Fibroblast of skin of abdomen (primary cell): ENCODE data around the gene GPC6.

Source experiments
- DNase-seq: peaks from one replicate; pipeline ENCODE4 v3.0.0-alpha.2; 2013

GPC6 gene

DNA sequence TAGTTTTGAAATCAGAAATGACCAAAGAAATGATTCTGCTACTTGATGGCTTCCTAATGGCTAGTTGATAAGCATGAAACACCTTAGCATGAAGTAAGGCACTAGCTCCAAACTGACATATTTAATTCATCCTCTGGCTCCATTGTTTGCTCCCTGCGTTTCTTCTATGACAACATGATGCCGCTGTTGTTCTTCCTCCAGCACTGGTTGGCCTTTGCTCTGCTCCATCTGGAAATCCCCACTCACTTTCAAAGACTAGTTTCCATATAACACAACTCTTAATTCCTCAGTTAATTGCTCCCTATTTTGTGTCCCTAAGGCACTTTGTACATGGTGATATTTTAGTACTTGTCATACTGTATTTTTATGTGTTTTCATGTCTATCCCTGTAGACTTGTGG, 151.6 kb downstream of the GPC6 start:
- no peak for DNase-seq

DNA sequence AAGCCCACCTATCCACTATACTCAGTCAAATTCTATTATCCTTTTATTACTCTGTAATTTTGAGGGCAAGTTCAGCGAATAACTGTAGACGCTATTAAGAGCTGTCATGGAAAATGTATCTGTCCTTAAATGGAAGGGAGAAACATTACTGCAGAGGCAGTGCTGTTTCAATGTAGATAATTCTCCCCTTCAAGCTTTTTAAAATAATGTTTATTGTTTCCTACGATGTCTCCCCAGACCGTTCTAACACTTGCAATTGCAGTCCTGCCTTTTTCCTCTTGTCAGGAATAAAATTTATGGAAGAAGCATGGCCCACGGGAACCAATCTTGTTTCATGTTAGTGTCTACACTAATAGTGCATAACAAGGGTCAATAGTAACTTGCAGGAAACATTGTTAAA, 159.5 kb downstream of the GPC6 start:
- no peak for DNase-seq

DNA sequence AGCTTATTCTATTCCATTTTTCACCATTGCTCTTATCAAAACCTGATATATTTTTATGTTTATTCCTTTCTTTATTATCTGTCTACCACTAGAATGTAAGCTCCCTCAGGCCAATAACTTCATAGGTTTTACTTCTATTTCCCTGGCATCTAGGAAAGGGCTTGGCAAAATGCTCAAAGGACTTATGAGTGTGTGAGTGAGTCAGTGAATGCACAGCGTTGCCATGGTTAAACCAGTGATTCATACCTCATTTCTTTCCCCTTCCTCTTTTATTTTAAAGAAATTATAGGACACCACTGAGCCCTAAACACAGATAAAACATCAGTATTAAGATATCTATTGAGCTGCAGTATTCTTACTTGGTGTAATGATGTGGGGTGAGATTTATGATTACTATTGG, 162.1 kb downstream of the GPC6 start:
- DNase-seq: peak; percentile 67

- DNase-seq: no peak
Measured at GRCh38 chr13:93397619-93398018, 171.0 kb downstream of the GPC6 start.

- peak; percentile 58 for DNase-seq
Measured at GRCh38 chr13:93398167-93399035, 171.8 kb downstream of the GPC6 start.

DNA sequence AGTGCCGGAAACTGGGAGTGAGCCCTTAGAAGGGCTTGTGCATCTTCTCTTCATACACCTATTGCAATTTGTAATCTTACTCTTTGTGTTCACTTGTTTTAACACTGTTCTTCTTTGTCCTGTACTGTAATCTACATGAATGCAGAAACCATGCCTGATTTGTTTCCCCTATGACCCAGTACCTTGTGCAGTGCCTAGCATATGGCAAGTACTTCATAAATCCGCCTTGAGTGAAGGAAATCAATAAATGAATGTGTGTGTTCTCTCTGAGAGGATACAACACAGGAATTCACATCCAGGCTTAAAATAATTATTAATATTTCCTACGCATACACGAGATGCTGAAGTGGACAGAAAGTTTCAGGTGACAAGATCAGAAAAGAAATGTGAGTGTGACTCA, 172.6 kb downstream of the GPC6 start:
- DNase-seq: no peak

DNA sequence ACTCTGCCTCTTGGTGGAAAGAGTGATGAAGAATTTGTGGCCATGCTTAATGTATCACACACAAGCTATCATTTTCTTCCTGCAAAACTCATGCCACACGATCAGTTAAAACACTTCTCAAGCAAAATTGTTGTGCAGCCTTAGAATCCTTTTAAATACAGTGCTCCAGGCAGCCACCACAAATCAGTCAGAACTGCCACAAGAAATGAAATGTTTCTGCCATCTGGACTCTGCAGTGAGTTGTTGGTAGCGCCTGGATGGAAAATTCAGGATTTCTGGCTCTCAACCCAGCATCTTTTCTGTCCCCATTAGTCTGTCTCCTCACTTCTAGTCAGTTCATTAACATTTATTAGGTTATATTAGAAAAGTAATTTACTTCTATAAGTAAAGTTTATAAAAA, 179.5 kb downstream of the GPC6 start:
- DNase-seq: no peak

DNA sequence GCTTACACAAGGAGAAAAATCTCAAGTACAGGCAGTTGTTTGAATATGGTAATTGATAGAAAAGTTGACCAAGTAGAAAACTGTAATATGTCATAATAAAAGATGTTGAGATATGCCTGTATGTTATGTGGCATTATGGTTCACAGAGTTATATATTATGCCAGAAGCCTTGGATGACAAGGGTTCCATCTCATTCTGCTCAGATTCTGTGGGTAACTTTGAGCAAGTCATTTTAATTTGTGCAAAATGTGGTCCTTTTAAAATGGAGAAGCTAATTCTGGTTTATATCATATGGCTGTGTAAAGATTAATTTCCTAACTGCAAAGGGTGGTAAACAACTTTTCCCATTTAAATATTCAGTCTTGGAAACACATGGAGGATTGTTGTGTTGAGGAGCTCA, 180.9 kb downstream of the GPC6 start:
- no peak for DNase-seq

DNA sequence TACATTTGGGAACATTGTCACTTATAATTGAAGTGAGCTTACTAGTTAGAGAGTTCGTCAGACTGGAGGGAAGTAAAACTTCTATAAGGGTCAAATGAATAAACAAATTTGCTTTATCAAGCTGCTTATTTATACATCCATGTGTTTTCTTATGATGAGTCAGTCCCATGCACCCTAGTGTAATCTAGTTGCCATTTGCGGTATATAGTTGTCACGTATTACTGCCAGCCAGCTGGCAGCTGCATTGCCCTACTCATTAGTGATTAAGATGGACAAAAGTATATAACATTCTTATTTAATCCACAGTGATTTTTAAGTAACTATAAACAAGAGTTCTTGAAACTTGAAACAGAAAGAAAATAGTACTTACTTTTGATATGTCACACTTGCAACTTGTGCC, 182.4 kb downstream of the GPC6 start:
- DNase-seq: no peak

DNA sequence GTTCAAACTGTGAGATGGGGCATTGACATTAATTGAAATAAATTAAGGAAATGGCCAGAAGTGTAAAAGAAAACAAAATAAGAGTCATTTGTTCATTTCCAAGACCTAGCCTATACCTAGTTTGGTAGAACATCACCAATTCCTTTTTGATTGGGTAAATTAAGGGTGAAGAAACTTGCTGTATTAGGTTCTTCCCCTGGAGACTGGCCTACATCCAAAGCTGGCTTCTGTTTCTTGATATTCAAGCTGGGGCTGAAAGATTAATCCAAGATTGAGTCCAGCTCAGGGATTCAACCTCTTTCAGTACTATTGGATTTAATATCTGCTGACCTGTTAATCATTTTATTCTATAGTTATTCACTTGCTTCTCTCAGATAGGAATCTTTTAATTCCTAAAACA, 183.2 kb downstream of the GPC6 start:
- DNase-seq: no peak

DNA sequence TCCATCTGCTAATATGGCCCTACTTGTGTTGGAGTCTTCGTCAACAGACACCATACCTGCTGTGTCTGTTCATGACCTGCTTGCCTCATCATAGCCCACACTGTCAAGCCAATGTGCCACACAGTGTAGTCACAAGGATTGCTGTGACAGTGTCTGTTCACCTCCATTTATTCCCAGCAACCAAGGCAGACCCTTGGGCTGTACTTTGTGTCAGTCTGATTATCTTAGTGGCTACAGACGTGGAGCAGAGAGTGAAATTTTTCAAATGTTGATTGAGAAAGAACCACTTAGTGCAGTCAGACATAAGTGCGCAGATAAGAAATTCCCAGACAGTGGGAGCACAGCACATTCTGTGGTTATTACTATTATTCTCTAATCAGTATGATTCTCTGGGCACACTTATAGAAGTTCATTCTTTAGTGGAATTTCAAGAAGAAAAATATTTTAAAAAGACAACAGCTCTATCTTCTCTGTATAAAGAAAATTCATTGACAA, 184.6 kb downstream of the GPC6 start:
- no peak for DNase-seq

DNA sequence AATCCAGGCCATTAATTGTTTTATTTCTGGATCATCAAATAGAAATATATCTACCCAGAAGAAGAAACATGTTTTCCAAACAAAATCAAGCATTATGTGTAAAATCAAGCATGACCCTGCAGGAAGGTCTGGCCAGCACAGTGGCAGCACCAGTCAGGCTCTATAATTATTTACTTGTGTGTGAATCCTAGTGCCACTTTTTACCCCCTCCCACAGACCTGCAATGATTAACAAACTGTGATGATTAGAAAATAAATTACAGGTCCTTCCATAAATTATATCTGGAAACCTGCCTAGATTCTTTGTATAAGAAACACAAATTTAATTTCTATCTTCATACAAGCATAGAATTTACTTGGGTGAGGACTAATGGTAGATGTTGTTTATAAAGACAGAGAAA, 186.1 kb downstream of the GPC6 start:
- no peak for DNase-seq

DNA sequence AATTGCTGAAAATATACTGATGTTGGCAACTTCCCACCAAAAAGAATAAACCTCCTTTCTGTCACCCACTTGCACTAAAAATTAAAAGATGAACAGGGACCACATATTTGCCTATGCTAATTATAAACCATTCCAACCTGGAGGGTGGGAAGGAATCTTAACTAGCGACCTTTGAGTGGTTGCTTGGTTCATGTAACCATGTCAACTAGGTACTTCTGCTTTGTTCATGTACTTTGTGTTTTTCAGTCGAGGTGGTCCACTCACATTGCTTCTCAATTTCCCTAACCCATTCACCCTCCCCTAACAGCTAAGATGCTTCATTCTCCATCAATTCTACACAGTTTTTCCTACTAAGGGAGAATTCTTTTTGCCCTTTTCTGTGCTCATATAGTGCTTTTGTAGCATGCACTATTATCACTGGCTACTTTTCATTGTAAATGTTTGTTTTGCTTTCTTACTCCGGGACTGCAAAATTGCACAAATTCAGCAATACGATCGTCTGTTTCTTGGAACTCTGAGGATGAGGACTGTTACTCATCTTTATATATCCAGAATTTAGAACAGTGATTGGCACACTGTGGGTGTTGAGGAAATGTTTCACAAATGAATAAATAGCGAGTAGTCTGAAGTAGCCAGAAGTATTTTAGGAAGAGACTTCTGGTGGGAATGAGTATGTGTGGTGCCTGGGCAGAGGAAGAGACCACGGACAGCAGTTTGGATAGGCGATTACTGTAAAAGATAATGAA, 187.5 kb downstream of the GPC6 start:
- DNase-seq: no peak

DNA sequence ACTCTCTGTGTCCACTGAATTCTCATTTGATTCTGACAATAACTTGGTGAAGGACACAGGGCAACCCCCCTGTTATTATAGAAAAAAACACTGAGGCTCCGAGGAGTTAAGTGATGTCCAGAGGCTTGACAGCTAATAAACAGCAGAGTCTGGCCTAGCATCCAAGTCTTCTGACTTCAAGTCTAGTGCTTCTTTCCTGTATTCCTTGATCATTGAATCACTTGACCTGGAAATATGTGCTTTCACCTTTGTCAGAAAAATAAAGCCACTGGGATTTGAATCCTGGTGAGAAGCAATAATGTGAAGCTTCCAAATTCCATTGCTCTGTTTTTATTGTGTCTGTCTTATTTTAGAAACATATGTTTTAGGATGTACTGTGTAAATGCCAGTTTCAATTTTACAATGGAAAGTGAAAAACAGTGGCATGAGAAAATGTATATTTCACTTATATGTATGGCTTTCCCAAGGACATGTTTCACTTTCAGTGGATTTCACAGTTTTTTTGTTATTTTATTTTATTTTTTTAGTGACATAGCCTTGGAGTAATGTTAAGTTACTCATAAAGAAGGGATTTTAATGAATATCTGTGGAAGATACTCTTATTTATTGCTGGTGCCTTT, 190.2 kb downstream of the GPC6 start:
- peak; percentile 20 for DNase-seq

- no peak for DNase-seq
Measured at GRCh38 chr13:93418398-93418797, 191.8 kb downstream of the GPC6 start.

DNA sequence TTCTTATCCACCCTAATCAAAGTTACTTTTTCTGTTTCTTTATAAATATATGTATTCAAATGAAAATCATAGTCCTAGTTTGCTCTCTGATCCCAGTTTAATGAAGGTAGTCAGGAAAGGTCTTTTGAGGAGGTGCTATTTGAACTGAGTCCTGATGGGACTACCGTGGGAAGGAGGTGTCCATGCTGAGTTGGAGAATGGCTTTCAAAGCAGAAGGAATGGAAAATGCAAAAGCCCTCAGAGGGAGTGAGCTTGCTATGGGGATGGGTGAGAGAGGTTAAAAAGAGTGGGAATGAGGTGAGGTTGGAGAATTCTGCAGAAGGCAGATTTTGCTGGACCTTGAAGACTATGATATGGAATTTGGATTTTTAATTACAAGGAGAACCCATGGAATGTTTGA, 193.6 kb downstream of the GPC6 start:
- DNase-seq: no peak

DNA sequence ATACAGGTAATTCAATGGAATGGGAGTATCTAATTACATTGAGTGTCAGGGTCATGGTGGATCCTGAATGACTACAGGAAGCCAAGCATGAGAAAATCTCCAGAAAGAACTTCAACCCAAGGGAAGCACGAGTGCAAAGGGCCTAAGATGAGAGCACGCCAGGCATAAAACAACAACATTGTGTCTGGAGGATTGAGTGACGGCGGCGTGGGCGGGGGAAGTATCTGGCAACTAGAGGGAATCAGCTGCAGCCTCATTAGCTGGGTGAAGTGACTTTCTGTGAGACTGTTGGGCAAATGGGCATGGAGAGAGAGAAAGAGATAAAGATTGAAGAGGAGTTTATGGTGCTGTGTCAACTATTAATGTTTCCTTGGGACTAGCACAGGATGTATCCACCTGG, 194.3 kb downstream of the GPC6 start:
- no peak for DNase-seq

- DNase-seq: no peak
Measured at GRCh38 chr13:93422980-93423543, 196.5 kb downstream of the GPC6 start.

- no peak for DNase-seq
Measured at GRCh38 chr13:93425411-93425810, 198.8 kb downstream of the GPC6 start.

GRCh38 chr13:93430381-93430780, 203.8 kb downstream of the GPC6 start:
- DNase-seq: no peak

DNA sequence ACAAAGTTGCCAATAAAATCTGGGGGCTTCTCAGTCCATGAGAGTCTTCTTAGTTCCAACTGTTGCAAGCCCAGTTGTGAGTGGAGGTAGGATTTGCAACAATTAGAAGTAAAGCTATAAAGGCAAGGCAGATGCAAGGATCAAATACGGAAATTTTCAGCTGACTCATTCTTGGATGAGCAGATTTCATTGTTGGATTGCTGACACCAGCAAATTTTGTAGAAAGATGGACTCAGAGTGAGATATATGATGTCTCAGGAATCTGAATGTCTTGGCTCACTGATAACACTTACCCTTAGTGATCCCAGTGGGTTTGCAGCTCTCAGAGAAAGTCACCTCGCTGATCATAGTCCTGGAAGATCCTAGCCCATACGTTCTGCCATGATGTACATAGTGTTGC, 209.0 kb downstream of the GPC6 start:
- no peak for DNase-seq

DNA sequence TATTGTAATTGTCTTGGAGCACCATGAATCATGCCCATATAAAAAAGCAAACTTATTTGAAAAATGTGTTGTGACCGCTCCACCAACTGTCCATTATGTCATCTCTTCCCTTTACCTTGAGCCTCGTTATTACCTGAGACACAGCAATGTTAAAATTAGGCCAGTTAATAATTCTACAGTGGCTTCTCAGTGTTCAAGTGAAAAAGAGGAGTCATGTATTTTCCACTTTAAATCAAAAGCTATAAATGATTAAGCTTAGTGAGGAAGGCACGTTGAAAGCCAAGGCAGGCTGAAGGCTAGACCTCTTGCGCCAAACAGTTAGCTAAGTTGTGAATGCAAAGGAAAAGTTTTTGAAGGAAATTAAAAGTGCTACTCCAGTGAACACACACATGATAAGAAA, 210.5 kb downstream of the GPC6 start:
- DNase-seq: no peak

- DNase-seq: no peak
Measured at GRCh38 chr13:93446238-93446637, 219.6 kb downstream of the GPC6 start.
